Measurements from ENCODE around the gene NEMP2. TPM values are rescaled to one million over a fixed set of nuclear protein-coding genes. Genes with fewer than 3 reads are reported as not detected.

The NEMP2 gene
- total and polyA plus RNA-seq, 2 of the 8 experiments (the other 6 are each of a cell fraction or from before 2014, with no cell fraction given) = 3.1 to 5.3 TPM

DNA sequence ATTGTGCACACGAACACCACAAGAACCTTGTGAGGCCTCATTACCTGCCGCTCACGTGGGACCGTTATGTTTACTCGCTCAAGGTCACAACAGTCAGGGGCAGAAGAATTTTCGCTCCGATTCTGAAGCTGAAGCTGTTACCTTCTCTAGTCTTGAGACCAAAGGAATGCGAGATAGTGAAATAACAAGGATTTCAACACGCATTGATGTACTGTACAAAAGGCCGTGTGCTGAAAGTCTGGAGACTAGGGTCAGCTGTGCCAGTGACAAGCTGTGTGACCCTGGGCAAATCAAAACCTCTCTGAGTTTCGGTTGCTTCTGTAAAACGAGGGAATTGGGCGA, 583 bp downstream of the NEMP2 start:
- Histone ChIP-seq H3K23ac (ENCODE audit: insufficient read length) (no peak overlapping the region), H4K20me1 (replicated peaks in 1 of 2; ENCODE audit: control insufficient read depth in 1 of 2, insufficient read depth in 2 of 2, low read length in 2 of 2) (no peaks in the 10 kb centered on the region), H3K14ac (ENCODE audit: insufficient read length) (no peak overlapping the region), H3K4ac (replicated peaks; ENCODE audit: insufficient read length, low read depth, low read length) (no peak overlapping the region), H3K4me3 (ENCODE audit: extremely low read depth in 1 of 4, insufficient read depth in 2 of 4, low read depth in 3 of 4, low read length in 4 of 4) (peak overlapping the region; percentile 45 to 73 (median 68)), H3K4me2 (ENCODE audit: insufficient read depth in 1 of 2, low read depth in 2 of 2, low read length in 2 of 2) (peak overlapping the region; percentile 74 to 95), H2BK5ac (ENCODE audit: low read depth, low read length) (no peak overlapping the region), H2AFZ (ENCODE audit: low read length) (peak overlapping the region; percentile 82), H3K4me1 (replicated peaks in 1 of 4; ENCODE audit: control insufficient read depth in 3 of 4, insufficient read depth in 4 of 4, low read length in 3 of 4) (peaks cover 5 to 13% (median 9%) of the 10 kb centered on the region in 4 experiments; a peak in 5 of 7 replicates), H2BK12ac (ENCODE audit: low read depth, low read length) (no peak overlapping the region), H2AK5ac (ENCODE audit: low read depth, low read length) (peak overlapping the region; percentile 17; the same call in 1 of the 2 replicates), H4K5ac (ENCODE audit: insufficient read length, low read depth, low read length) (no peak overlapping the region), H3K79me1 (ENCODE audit: low read depth, low read length) (0 out of 2 replicates have a peak, but pooled peaks cover 2% of the 10 kb centered on the region), H4K91ac (replicated peaks; ENCODE audit: insufficient read length, low read length) (no peak overlapping the region), H2BK20ac (ENCODE audit: low read length) (no peak overlapping the region), H2BK15ac (ENCODE audit: low read length) (no peak overlapping the region), H3K18ac (ENCODE audit: extremely low read depth, low read length) (peak overlapping the region; percentile 1), H2BK120ac (replicated peaks; ENCODE audit: low read depth, low read length) (peak overlapping the region; percentile 33), H3K27me3 (replicated peaks in 1 of 4; ENCODE audit: control insufficient read depth in 3 of 4, extremely low read depth in 1 of 4, insufficient read depth in 3 of 4, low read length in 3 of 4) (no peaks in the 10 kb centered on the region), H3K79me2 (ENCODE audit: control insufficient read depth in 1 of 2, insufficient read depth in 2 of 2, low read length in 2 of 2) (no peaks in the 10 kb centered on the region), H3K36me3 (ENCODE audit: control insufficient read depth in 2 of 4, insufficient read depth in 4 of 4, low read length in 3 of 4) (peaks cover 0 to 3% (median 0%) of the 10 kb centered on the region in 4 experiments; a peak in 1 of 8 replicates), H3K9ac (replicated peaks in 1 of 4; ENCODE audit: extremely low read depth in 1 of 4, low read depth in 3 of 4, low read length in 3 of 4) (peak overlapping the region in 3 of 4 experiments; percentile 54 to 82 (median 60); a peak in 6 of 7 replicates), H3K27ac (ENCODE audit: low read depth, low read length) (0 out of 2 replicates have a peak overlapping the region, but pooled peaks have one; percentile 79), H4K8ac (ENCODE audit: extremely low read depth, insufficient read depth, low read length) (peak overlapping the region; percentile 46; the same call in 1 of the 2 replicates), H3K56ac (replicated peaks; ENCODE audit: insufficient read length, low read depth, low read length) (no peak overlapping the region), H3K9me3 (ENCODE audit: insufficient read depth in 2 of 2, low read depth in 1 of 2, low read length in 1 of 2) (peaks cover 0 to 9% of the 10 kb centered on the region in 2 experiments; a peak in 2 of 4 replicates), H3K23me2 (ENCODE audit: low read depth, low read length) (0 out of 2 replicates have a peak, but pooled peaks cover 4% of the 10 kb centered on the region)
- CTCF ChIA-PET (ENCODE audit: partially characterized antibody) = interaction anchor here (0.8 to 1.1 kb wide), 3 partner anchors 11 to 147 kb away, joined by 3 to 5 read pairs (median 3); no protein-coding TSS in a partner anchor
- POLR2A ChIA-PET (ENCODE audit: partially characterized antibody) = interaction anchor here (0.8 to 1.5 kb wide), 7 partner anchors 10 to 214 kb away, joined by 3 to 5 read pairs (median 4); partner anchors contain the start of gene HIBCH
- WGBS, 2 experiments (ENCODE audit: extremely low coverage in 1 of 2, insufficient coverage in 1 of 2, insufficient read length in 1 of 2, insufficient replicate concordance in 2 of 2, low coverage in 1 of 2, low lambda C conversion rate in 2 of 2, missing lambda C conversion rate in 1 of 2) = 62% methylated on average over 13 of the region's 13 CpGs; no CpG with 5 or more reads in 1 of the 2 experiments
- FAIRE-seq (no peak), DNase-seq (ENCODE audit: low read depth in 1 of 2, low spot score in 2 of 2) (no peak)
- TF ChIP-seq, protein P1, sequence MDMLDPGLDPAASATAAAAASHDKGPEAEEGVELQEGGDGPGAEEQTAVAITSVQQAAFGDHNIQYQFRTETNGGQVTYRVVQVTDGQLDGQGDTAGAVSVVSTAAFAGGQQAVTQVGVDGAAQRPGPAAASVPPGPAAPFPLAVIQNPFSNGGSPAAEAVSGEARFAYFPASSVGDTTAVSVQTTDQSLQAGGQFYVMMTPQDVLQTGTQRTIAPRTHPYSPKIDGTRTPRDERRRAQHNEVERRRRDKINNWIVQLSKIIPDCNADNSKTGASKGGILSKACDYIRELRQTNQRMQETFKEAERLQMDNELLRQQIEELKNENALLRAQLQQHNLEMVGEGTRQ (IDR thresholded peaks at IDR 0.05; ENCODE audit: low read length) = no peak
- TF ChIP-seq HDAC2 (IDR thresholded peaks at IDR 0.05; ENCODE audit: borderline replicate concordance in 1 of 2, low read depth in 2 of 2, low read length in 2 of 2) = peak in 1 of 2 experiments; percentile 72; a peak in 1 of 4 replicates
- peak; percentile 9 for TF ChIP-seq CTBP2 (IDR thresholded peaks at IDR 0.05; ENCODE audit: borderline replicate concordance, insufficient read depth, insufficient read length, low read length)
- TF ChIP-seq KDM4A (IDR thresholded peaks at IDR 0.05; ENCODE audit: low read depth, low read length, severe bottlenecking) = no peak
- TF ChIP-seq KDM1A (IDR thresholded peaks at IDR 0.05; ENCODE audit: borderline replicate concordance, low read length) = peak; percentile 80

Data from H1 (cell line).